Panc1 (cell line): Measurements from ENCODE around the gene UCP2.

Experiments
- POLR2AphosphoS5 ChIP-seq: IDR thresholded peaks from 2 replicates; pipeline ENCODE4 v1.6.1; 2012; ENCODE audit warnings: mild to moderate bottlenecking, low read depth, low read length, moderate library complexity
- SIN3A ChIP-seq: IDR thresholded peaks from 2 replicates; pipeline ENCODE4 v1.6.1; 2012; ENCODE audit warnings: low read depth, mild to moderate bottlenecking, low read length, moderate library complexity, borderline replicate concordance; ENCODE audit not compliant: insufficient read depth
- TCF7L2 ChIP-seq: IDR thresholded peaks from 2 replicates; pipeline ENCODE4 v1.6.1; 2011; ENCODE audit warnings: mild to moderate bottlenecking, low read depth, low read length, inconsistent platforms
- TF ChIP-seq, protein P1 (sequence below): fragments of 450-650 bp; IDR thresholded peaks from 2 replicates; pipeline ENCODE4 v1.5.1; 2017; ENCODE audit warnings: mild to moderate bottlenecking
- TF ChIP-seq, protein P2 (sequence below), 2 experiments: IDR thresholded peaks; 2 replicates each; pipeline ENCODE4 v1.6.1; 2011 to 2012; ENCODE audit warnings: low read depth in 2 of 2, control low read depth in 1 of 2, low read length in 1 of 2, mild to moderate bottlenecking in 1 of 2, moderate library complexity in 1 of 2; ENCODE audit not compliant: insufficient read depth in 1 of 2

DNA sequence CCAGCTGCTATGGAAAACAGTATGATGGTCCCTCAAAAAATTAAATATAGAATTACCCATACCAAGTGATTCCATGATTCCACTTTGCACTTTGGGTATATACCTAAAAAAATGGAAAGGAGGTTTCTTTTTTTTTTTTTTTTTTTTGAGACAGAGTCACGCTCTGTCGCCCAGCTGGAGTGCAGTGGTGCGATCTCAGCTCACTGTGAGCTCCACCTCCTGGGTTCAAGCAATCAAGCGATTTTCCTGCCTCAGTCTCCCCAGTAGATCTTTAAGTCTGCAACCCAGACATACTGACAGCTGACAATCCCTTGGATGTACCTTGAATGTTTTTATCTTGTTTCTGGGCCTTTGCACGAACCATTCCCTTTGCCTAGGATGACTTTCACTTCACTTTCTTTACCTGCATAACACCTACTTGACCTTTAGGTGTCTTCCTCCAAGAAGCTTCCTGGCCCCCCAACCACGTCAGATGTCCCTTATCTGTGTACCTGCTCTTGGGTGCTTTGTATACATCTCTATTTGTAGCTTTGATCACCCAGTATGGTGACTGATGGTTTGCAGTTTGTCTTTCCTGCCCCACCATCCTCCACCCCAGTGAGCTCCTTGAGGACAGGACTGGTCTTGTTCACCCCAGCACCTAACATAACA, 14.6 kb upstream of the UCP2 start:
- TF ChIP-seq, protein P1, sequence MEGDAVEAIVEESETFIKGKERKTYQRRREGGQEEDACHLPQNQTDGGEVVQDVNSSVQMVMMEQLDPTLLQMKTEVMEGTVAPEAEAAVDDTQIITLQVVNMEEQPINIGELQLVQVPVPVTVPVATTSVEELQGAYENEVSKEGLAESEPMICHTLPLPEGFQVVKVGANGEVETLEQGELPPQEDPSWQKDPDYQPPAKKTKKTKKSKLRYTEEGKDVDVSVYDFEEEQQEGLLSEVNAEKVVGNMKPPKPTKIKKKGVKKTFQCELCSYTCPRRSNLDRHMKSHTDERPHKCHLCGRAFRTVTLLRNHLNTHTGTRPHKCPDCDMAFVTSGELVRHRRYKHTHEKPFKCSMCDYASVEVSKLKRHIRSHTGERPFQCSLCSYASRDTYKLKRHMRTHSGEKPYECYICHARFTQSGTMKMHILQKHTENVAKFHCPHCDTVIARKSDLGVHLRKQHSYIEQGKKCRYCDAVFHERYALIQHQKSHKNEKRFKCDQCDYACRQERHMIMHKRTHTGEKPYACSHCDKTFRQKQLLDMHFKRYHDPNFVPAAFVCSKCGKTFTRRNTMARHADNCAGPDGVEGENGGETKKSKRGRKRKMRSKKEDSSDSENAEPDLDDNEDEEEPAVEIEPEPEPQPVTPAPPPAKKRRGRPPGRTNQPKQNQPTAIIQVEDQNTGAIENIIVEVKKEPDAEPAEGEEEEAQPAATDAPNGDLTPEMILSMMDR = no peak
- TF ChIP-seq SIN3A (no peak), POLR2AphosphoS5 (no peak), TCF7L2 (no peak)
- TF ChIP-seq, protein P2, sequence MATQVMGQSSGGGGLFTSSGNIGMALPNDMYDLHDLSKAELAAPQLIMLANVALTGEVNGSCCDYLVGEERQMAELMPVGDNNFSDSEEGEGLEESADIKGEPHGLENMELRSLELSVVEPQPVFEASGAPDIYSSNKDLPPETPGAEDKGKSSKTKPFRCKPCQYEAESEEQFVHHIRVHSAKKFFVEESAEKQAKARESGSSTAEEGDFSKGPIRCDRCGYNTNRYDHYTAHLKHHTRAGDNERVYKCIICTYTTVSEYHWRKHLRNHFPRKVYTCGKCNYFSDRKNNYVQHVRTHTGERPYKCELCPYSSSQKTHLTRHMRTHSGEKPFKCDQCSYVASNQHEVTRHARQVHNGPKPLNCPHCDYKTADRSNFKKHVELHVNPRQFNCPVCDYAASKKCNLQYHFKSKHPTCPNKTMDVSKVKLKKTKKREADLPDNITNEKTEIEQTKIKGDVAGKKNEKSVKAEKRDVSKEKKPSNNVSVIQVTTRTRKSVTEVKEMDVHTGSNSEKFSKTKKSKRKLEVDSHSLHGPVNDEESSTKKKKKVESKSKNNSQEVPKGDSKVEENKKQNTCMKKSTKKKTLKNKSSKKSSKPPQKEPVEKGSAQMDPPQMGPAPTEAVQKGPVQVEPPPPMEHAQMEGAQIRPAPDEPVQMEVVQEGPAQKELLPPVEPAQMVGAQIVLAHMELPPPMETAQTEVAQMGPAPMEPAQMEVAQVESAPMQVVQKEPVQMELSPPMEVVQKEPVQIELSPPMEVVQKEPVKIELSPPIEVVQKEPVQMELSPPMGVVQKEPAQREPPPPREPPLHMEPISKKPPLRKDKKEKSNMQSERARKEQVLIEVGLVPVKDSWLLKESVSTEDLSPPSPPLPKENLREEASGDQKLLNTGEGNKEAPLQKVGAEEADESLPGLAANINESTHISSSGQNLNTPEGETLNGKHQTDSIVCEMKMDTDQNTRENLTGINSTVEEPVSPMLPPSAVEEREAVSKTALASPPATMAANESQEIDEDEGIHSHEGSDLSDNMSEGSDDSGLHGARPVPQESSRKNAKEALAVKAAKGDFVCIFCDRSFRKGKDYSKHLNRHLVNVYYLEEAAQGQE (IDR thresholded peaks at IDR 0.05; ENCODE audit: insufficient read depth in 1 of 2, low read depth in 2 of 2, low read length in 1 of 2) = no peak
